Activated naive CD4-positive, alpha-beta T cell treated with anti-CD3 and anti-CD28 coated beads, Interleukin-2, amount 10 ng/mL, durations not matched to agents 5 hours and 36 hours (primary cell): ENCODE measurements around the gene NIPAL3. TPM values are rescaled to one million over a fixed set of nuclear protein-coding genes. Genes with fewer than 3 reads are reported as not detected.

Source experiments
- total RNA-seq, 2 experiments: library from RNA; stranded (reverse); gene quantifications; one replicate each; pipeline ENCODE4 v1.2.3, GENCODE V29; 2021

Gene NIPAL3
- 10 to 100 TPM; 77.5 to 81.6 TPM for total RNA-seq

GRCh38 chr1:24415334-24415909 lies at the start of gene NIPAL3:
TSS of gene NIPAL3 (plus strand) at chr1:24415802. CDS start at chr1:24419548, 3,746 bp downstream.

GRCh38 chr1:24413350-24414163 lies 2.0 kb upstream of the NIPAL3 start, which contains the start of gene STPG1:
TSS of gene STPG1 (minus strand) at chr1:24413782. CDS start at chr1:24401388, 12,394 bp downstream.

GRCh38 chr1:24502709-24503058 lies 87.1 kb downstream of the NIPAL3 start, which contains the start of gene RCAN3:
TSS of gene RCAN3 (plus strand) at chr1:24502836. CDS start at chr1:24514373, 11,537 bp downstream.

Other genes with a start within 250 kb of the NIPAL3 start
- 1 to 10 TPM; 2.1 to 2.7 TPM for gene IFNLR1, start 228.5 kb upstream of the NIPAL3 start, total RNA-seq
- not detected for gene GRHL3, start 96.4 kb upstream of the NIPAL3 start, total RNA-seq
- 1 to 10 TPM; 6.5 to 6.8 TPM for gene STPG1, start 2.0 kb upstream of the NIPAL3 start, total RNA-seq
- gene RCAN3, start 87.0 kb downstream of the NIPAL3 start, total RNA-seq, result 100 to 1,000 TPM; 150 to 151 TPM
- not detected for gene NCMAP, start 140.3 kb downstream of the NIPAL3 start, total RNA-seq
- gene SRRM1, start 227.5 kb downstream of the NIPAL3 start, total RNA-seq, result 100 to 1,000 TPM; 164 to 165 TPM